ENCODE measurements around the gene SS18.

The SS18 gene

GRCh38 chr18:26044807-26045206, 45.6 kb downstream of the SS18 start:
- ATAC-seq = no peak
- no peaks in the 10 kb centered on the region for H3K9me3 Mint-ChIP-seq
- DNase-seq (ENCODE audit: low spot score in 2 of 2) = no peak
- no peak overlapping the region for H3K27ac Mint-ChIP-seq
- H3K36me3 Mint-ChIP-seq = peaks cover 43% of the 10 kb centered on the region
- H3K4me3 Mint-ChIP-seq = no peak overlapping the region
- H3K4me1 Mint-ChIP-seq = peaks cover 22% of the 10 kb centered on the region

GRCh38 chr18:26040051-26040656, 50.3 kb downstream of the SS18 start:
- H3K27ac Mint-ChIP-seq = no peak overlapping the region
- ATAC-seq (no peak), DNase-seq (ENCODE audit: low spot score in 2 of 2) (no peak)
- H3K36me3 Mint-ChIP-seq = peaks cover 52% of the 10 kb centered on the region
- H3K9me3 Mint-ChIP-seq = no peaks in the 10 kb centered on the region
- H3K4me1 Mint-ChIP-seq = peaks cover 11% of the 10 kb centered on the region
- no peak overlapping the region for H3K4me3 Mint-ChIP-seq

- ATAC-seq (no peak), DNase-seq (ENCODE audit: low spot score in 2 of 2) (no peak)
- Mint-ChIP-seq H3K4me3 (no peak overlapping the region), H3K27ac (no peak overlapping the region), H3K4me1 (peaks cover 8% of the 10 kb centered on the region), H3K36me3 (peaks cover 58% of the 10 kb centered on the region), H3K9me3 (no peaks in the 10 kb centered on the region)
These were observed 51.2 kb downstream of the SS18 start for GRCh38 chr18:26039203-26039602.

- no peak for DNase-seq (ENCODE audit: low spot score in 2 of 2)
- H3K4me1 Mint-ChIP-seq = no peaks in the 10 kb centered on the region
- ATAC-seq = no peak
- H3K27ac Mint-ChIP-seq = no peak overlapping the region
- H3K36me3 Mint-ChIP-seq = peaks cover 84% of the 10 kb centered on the region
- H3K4me3 Mint-ChIP-seq = no peak overlapping the region
- no peaks in the 10 kb centered on the region for H3K9me3 Mint-ChIP-seq
These were observed 53.8 kb downstream of the SS18 start for GRCh38 chr18:26036635-26037034.

DNA sequence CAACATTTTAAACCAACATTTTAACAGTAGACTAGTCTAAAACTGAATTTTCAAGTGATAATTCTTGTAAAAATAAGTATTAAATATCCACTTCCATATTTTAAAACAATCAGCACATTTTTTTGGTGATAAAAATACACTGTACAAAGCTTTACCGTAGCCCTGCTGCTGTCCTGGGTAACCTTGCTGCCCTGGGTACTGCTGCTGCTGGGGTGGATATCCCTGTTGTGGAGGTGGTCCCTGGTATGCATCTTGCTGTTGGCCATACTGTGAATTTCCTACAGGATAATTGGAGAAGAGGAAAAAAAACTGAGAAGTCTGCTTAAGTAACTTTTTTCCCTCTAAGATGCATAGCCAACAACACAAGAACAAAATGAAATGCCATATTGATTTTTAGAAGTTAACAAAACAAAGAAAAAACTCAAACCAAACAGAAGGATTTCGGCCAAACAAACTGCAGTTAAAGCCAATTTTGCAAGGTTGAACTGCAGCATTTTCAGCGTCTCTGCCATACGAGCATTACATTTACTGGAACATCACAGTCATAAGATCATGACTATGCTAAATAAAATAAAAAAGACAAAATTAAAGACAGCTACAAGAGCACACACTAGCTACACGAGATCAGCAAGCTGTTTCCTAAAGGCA, 55.4 kb downstream of the SS18 start:
- no peak for ATAC-seq
- Mint-ChIP-seq H3K36me3 (peaks cover 99% of the 10 kb centered on the region), H3K4me1 (no peaks in the 10 kb centered on the region), H3K4me3 (no peak overlapping the region), H3K9me3 (no peaks in the 10 kb centered on the region), H3K27ac (no peak overlapping the region)
- no peak for DNase-seq (ENCODE audit: low spot score in 2 of 2)

- DNase-seq (ENCODE audit: low spot score in 2 of 2) (no peak), ATAC-seq (no peak)
- no peak overlapping the region for H3K27ac Mint-ChIP-seq
- peaks cover 99% of the 10 kb centered on the region for H3K36me3 Mint-ChIP-seq
- no peak overlapping the region for H3K4me3 Mint-ChIP-seq
- no peaks in the 10 kb centered on the region for H3K4me1 Mint-ChIP-seq
- H3K9me3 Mint-ChIP-seq = no peaks in the 10 kb centered on the region
These were observed 67.8 kb downstream of the SS18 start for GRCh38 chr18:26022585-26022984.

DNA sequence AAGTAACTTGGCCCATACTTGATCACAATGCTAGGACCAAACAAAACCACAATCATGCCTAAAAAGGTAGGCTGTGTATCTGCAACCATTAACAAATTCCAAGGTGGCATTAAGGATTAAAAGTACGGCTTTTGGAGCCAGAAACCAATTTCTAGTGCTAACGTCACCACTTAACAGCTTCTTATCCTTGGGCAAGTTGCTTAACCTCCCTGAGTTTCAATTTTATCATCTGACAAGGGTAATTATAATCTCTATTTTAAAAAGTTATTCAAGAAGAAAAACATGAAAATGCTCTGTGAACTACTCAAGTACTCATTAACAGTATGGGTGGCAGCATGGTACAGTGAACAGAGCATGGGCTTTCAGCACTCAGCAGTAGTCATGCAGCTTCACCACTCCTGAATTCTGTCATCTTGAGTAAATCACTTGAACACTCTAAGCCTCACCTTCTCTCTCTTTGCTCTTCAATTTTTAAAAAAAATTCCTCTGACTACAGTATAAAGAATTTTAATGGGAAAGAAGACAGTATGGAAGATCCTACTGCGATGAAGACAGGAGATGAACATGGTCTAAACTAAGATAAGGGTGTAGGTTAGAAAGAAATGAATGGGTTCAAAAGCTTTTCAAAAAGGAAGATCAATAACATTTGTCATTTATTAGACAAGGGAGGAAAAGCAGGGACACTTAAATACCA, 69.2 kb downstream of the SS18 start:
- no peaks in the 10 kb centered on the region for H3K9me3 Mint-ChIP-seq
- H3K4me1 Mint-ChIP-seq = no peaks in the 10 kb centered on the region
- peaks cover 100% of the 10 kb centered on the region for H3K36me3 Mint-ChIP-seq
- no peak overlapping the region for H3K27ac Mint-ChIP-seq
- no peak for ATAC-seq
- DNase-seq (ENCODE audit: low spot score in 2 of 2) = no peak
- no peak overlapping the region for H3K4me3 Mint-ChIP-seq

GRCh38 chr18:26017929-26018328, 72.5 kb downstream of the SS18 start:
- Mint-ChIP-seq H3K4me1 (no peaks in the 10 kb centered on the region), H3K9me3 (no peaks in the 10 kb centered on the region), H3K27ac (no peak overlapping the region), H3K36me3 (peaks cover 100% of the 10 kb centered on the region), H3K4me3 (no peak overlapping the region)
- no peak for ATAC-seq
- DNase-seq (ENCODE audit: low spot score in 2 of 2) = no peak

DNA sequence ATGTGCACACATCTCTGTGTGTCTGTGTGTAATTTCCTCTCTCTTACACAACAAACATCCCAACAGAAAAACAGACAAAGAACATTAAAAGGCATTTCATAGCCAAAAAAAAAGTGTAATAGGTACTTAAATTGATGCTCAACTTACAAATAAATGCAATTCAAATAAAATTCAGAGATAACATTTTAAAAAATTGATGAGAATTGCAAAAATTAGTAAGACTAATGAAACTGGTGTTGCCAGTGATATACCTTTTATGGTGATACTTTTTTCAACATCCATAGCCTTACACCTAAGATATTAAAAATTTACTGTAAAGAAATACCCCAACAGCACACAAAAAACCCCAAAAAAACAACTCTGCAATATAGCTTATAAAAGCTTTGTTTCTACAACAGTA, 76.0 kb downstream of the SS18 start:
- Mint-ChIP-seq H3K27ac (no peak overlapping the region), H3K4me1 (no peaks in the 10 kb centered on the region), H3K9me3 (no peaks in the 10 kb centered on the region), H3K4me3 (no peak overlapping the region), H3K36me3 (peaks cover 81% of the 10 kb centered on the region)
- no peak for DNase-seq (ENCODE audit: low spot score in 2 of 2)
- ATAC-seq = no peak

DNA sequence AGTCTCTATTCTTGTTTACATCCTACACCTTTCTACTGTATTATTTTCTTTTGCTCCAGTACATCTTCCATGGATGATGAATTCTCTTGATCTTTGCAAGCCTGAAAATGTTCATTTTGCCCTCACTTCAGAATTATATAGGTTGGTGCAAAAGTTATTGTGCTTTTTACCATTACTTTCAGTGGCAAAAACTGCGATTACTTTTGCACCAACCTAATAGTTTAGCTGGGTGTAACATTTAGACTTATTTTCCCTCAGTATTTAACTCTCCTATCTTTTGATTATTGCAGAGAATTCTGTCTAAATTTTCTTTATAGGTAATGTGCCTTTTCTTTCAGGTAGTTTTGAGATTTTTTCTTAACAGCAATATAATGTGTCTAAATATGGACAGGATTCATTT, 81.8 kb downstream of the SS18 start:
- Mint-ChIP-seq H3K36me3 (peaks cover 22% of the 10 kb centered on the region), H3K4me1 (no peaks in the 10 kb centered on the region), H3K27ac (no peak overlapping the region), H3K9me3 (no peaks in the 10 kb centered on the region), H3K4me3 (no peak overlapping the region)
- ATAC-seq (no peak), DNase-seq (ENCODE audit: low spot score in 2 of 2) (no peak)

DNA sequence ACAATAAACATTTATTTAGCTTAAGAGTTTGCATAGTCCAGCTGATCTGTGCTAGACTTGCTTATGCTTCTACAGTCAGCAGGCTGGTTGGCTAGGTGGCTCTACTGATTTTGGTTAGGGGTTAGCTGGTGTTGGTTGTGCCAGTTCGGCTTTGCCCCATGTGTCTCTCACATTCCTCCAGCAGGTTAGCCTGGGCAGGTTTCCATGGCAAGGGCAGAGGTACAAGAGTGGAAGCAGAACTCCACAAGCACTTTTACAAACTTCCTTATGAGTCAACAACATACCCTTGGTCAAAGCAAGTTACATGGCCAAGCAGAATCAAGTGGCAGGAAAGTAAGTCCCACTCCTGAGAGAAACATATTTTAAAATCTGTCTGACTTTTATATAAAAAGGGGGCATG, 82.3 kb downstream of the SS18 start:
- H3K9me3 Mint-ChIP-seq = no peaks in the 10 kb centered on the region
- H3K27ac Mint-ChIP-seq = no peak overlapping the region
- no peak for DNase-seq (ENCODE audit: low spot score in 2 of 2)
- H3K4me1 Mint-ChIP-seq = no peaks in the 10 kb centered on the region
- H3K36me3 Mint-ChIP-seq = peaks cover 17% of the 10 kb centered on the region
- H3K4me3 Mint-ChIP-seq = no peak overlapping the region
- no peak for ATAC-seq

GRCh38 chr18:26005950-26006349, 84.5 kb downstream of the SS18 start:
- H3K9me3 Mint-ChIP-seq = no peaks in the 10 kb centered on the region
- ATAC-seq = no peak
- no peak overlapping the region for H3K4me3 Mint-ChIP-seq
- peaks cover 6% of the 10 kb centered on the region for H3K36me3 Mint-ChIP-seq
- H3K4me1 Mint-ChIP-seq = no peaks in the 10 kb centered on the region
- DNase-seq (ENCODE audit: low spot score in 2 of 2) = no peak
- no peak overlapping the region for H3K27ac Mint-ChIP-seq

GRCh38 chr18:26004832-26005231, 85.6 kb downstream of the SS18 start:
- Mint-ChIP-seq H3K4me1 (no peaks in the 10 kb centered on the region), H3K36me3 (no peaks in the 10 kb centered on the region), H3K27ac (no peak overlapping the region), H3K9me3 (no peaks in the 10 kb centered on the region), H3K4me3 (no peak overlapping the region)
- no peak for ATAC-seq
- DNase-seq (ENCODE audit: low spot score in 2 of 2) = no peak

DNA sequence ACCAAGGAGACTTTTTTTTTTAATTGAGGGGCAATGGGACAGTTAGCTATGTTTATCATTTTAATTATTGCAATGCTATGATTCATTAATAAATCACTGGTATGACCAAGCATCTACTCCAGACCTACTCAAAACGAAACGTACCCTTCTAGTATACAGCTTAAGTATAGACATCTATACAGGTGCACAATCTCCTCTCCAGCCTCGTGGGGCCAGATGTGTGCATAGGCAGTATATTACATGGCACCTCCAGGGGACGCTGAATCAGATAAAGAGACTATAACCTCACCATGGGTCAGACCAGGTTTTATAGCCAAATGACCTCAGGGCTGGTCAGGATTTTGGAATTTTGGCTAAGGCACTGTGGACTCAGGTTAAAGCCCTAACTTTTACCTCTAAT, 86.6 kb downstream of the SS18 start:
- H3K9me3 Mint-ChIP-seq = no peaks in the 10 kb centered on the region
- H3K27ac Mint-ChIP-seq = no peak overlapping the region
- H3K4me1 Mint-ChIP-seq = no peaks in the 10 kb centered on the region
- no peak overlapping the region for H3K4me3 Mint-ChIP-seq
- ATAC-seq (no peak), DNase-seq (ENCODE audit: low spot score in 2 of 2) (no peak)
- no peaks in the 10 kb centered on the region for H3K36me3 Mint-ChIP-seq

DNA sequence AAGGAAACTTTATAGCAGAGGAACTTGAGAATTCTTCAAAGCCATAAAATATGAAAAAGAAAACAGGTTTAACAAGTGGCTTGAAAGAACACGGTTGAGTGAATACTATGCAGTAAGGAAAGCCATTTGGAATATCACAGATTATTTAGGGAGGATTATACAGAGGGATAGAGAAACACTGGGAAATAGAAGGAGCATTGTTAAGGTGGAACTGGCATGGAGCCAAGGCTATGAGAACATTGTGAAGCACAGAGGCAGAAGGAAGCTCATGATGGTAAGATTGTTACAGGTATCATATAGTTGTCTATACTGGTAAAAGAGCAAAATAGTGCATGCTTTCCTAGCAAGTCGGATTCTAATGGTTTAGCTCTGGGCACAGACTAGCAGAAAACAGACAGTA, 87.1 kb downstream of the SS18 start:
- Mint-ChIP-seq H3K36me3 (no peaks in the 10 kb centered on the region), H3K4me1 (no peaks in the 10 kb centered on the region), H3K4me3 (no peak overlapping the region), H3K9me3 (no peaks in the 10 kb centered on the region), H3K27ac (no peak overlapping the region)
- ATAC-seq (no peak), DNase-seq (ENCODE audit: low spot score in 2 of 2) (no peak)

- Mint-ChIP-seq H3K27ac (no peak overlapping the region), H3K4me3 (no peak overlapping the region), H3K9me3 (no peaks in the 10 kb centered on the region), H3K4me1 (no peaks in the 10 kb centered on the region), H3K36me3 (no peaks in the 10 kb centered on the region)
- ATAC-seq (no peak), DNase-seq (ENCODE audit: low spot score in 2 of 2) (no peak)
These were observed 88.0 kb downstream of the SS18 start for GRCh38 chr18:26002375-26002910.
